RKO (cell line): ENCODE results near the gene HEPHL1.
"Not testable (repeated sequence)": the region's sequence is repeated elsewhere in the genome, so short reads cannot be mapped to it uniquely, and the experiment has no call there.

ENCODE experiments used
- DNase-seq: peaks from one replicate; pipeline ENCODE4 v3.0.0-alpha.2; 2016; ENCODE audit warnings: low spot score

HEPHL1 gene

DNA sequence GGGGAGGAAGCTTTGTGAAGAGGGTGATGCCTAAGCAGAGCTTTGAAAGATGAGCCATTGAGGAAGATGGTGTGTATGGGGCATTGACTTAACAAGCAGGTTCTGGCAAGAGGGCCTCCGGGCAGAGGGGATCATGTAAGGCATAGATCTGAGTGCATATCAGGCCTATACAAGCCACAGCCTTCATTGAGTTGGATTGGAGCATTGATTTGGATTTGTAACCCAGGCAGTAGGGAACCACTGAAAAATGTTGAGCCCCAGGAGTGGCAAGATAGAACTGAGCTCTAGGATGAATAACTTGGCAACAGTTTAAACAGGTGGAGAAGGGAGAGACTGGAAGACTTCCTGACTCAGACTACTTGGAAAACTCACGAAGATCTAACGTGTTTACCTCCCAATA is 128.9 kb downstream of the HEPHL1 start:
- no peak for DNase-seq

DNA sequence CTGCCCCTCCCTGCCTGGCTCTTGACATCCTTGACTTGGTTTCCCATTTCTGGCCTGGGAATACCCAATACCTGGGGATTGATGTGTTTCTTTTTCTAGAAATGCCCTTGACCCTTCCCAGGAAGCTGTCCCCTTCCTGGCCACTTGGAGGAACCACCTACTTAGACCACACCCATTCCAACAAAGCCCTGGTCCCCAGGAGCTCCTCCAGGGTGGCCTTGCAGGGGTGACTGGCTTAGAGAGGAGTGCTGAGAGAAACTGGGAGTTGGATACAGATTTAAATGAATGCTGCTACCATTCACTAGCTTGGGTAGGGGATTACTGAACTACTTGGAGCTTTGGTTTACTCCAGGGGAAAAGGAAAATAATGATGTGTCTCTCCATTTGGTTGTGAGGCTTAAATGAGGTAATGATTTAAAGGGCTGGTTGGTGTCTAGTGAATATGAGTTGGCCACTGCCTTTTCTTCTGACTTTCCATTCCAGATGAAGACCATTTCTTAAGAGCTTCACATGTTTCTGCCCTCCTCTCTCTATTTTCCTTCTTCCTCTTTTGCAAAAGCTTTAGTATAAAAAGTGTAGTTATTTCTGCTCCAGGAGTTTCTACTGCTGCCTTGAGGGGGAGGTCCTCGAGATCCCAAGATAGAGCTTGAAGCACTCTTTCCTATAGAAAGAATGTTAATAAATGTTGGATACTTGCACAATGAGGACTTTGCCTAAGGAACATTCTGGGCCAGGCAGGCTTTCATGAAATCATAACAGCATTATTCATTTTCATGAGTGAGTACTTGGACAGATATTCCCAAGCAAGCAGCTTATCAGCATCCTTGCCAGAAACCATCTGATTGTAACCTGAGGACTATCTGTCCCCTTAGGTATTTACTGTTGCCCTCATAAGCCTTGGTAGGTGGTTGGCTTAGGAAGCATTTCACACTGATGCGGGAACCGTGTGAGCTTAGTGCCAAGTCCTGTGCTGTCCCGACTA is 129.8 kb downstream of the HEPHL1 start:
- no peak for DNase-seq

DNA sequence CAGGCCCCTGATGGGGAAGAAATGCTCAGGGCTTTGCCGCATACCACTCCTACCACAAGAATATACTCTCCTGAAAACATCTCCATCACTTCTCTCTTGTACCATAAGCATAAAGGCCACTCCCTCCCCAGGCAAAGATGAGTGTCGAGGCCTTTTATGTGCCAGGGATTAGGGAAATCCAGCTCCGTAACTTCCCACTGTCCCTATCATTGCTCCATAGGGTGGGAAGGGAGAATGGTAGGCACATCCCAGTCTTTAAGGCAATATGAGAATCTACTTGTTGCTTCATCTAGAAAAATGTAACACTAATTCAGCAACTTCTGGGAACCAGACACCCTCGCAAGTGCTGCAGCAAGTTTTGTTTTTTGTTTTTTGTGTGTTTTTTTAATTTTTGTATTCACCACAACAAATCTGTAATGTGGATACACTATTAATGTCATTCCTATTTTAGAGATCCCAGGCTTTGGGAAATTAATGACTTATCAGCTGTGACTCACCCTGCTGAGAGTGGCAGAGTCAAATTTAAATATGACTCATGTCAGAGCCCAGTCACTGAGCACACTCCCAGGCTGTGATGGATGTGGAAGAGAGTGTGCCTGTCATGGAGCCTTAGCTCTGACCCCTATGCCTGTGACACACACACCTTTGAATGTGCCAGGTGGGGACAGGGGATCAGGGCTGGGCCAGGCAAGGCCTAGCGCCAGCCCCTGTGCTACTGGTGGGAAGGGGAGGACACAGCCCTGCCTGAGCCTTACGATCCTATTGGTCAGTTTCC is 130.9 kb downstream of the HEPHL1 start:
- peak; percentile 91 for DNase-seq

DNA sequence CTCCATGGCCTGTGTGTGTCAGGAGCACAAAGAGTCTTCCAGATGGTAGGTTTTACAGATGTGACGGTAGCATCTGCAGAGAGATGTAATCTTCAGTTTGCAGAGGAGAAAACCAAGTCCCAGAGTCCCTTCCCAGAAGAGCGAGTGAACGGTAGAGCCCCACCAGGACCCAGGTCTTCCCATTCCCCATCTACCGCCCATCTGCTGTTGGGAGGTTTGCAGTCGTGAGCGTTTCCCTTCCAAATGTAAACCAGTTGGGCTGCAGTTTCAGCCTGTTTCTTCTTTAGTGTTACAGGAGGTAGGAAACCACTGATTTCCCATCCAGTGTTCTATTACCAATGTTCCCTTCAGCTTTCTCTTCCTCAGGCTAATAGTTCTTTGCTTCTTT is 131.5 kb downstream of the HEPHL1 start:
- no peak for DNase-seq

DNA sequence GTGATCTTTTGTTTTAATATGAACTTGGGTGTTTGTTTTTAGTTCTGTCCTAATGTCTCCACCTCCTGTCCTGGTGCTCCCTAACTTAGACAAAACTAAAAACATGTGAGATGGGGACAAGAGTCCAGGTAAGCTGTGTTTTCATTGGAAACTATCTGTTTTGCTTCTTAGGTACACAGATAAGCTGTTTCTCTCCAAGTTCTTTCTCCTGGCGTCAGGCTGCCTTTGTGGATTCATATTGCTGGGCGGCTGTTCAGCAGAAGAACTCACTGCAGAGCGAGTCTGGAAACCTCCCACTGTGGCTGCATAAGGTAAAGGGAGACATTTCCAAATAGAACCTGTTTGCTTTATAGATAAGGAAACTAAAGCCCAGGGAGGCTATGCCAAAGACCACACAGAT is 132.2 kb downstream of the HEPHL1 start:
- no peak for DNase-seq

DNA sequence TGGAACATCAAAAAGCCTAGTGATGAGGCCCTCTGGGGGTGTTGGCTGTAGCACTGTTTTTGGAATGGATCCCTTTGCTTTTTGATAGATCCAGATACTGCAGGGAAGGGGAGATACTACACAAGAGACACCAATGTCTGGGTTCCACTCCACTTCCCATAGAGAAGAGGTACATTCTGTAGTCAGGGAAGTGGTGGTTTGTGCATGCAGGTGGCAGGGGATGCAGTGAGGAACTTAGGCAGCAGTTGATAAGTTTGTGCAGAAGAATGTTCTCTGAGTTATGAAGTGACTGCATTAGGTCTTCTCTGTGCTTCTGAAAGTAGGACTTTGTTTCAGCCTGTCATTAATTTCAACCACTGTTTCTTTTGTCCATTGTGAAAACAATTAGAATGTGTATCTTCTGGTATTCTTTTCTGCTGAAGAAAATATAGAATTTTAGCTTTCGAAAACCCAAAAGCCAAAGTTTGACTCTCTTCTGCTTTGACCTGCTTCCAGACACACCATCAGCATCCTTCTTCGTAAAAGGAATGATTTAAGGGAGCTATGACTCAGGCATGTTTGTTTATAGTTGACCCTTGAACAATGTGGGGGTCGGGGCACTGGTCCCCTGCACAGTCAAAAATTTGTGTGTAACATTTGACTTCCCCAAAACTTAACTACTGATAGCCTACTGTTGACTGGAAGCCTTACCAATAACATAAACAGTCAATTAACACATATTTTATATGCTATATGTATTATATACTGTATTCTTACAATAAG is 133.1 kb downstream of the HEPHL1 start:
- no peak for DNase-seq

DNA sequence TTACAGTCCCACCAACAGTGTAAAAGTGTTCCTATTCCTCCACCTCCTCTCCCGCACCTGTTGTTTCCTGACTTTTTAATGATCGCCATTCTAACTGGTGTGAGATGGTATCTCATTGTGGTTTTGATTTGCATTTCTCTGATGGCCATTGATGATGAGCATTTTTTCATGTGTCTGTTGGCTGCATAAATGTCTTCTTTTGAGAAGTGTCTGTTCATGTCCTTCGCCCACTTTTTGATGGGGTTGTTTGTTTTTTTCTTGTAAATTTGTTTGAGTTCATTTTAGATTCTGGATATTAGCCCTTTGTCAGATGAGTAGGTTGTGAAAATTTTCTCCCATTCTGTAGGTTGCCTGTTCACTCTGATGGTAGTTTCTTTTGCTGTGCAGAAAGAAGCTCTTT is 136.2 kb downstream of the HEPHL1 start:
- DNase-seq: not testable (repeated sequence)
